ENCODE results near the gene RRP8.

Gene RRP8

GRCh38 chr11:6617315-6617781 is 13.9 kb upstream of the RRP8 start:
- DNase-seq (ENCODE audit: low spot score) = no peak

GRCh38 chr11:6616596-6617250 is 13.3 kb upstream of the RRP8 start:
- DNase-seq (ENCODE audit: low spot score) = no peak

GRCh38 chr11:6615882-6616585 is 12.6 kb upstream of the RRP8 start:
- no peak for DNase-seq (ENCODE audit: low spot score)

GRCh38 chr11:6615046-6615445 is 11.6 kb upstream of the RRP8 start:
- no peak for DNase-seq (ENCODE audit: low spot score)

- no peak for DNase-seq (ENCODE audit: low spot score)
These were observed 11.0 kb upstream of the RRP8 start for GRCh38 chr11:6614446-6614845.

GRCh38 chr11:6613496-6613895 is 10.1 kb upstream of the RRP8 start:
- no peak for DNase-seq (ENCODE audit: low spot score)

GRCh38 chr11:6612213-6613041 is 9.0 kb upstream of the RRP8 start, which contains the start of gene TAF10:
Gene TAF10, minus strand, starts transcription at chr11:6612216. Its CDS starts 27 bp downstream, at chr11:6612189.
- DNase-seq (ENCODE audit: low spot score) = peak; percentile 95

- DNase-seq (ENCODE audit: low spot score) = no peak
These were observed 8.5 kb upstream of the RRP8 start for GRCh38 chr11:6611963-6612212.

- DNase-seq (ENCODE audit: low spot score) = no peak
These were observed 7.9 kb upstream of the RRP8 start for GRCh38 chr11:6611092-6611962.

GRCh38 chr11:6610591-6610990 is 7.2 kb upstream of the RRP8 start:
- no peak for DNase-seq (ENCODE audit: low spot score)

GRCh38 chr11:6609502-6610015 is 6.1 kb upstream of the RRP8 start:
- DNase-seq (ENCODE audit: low spot score) = no peak

GRCh38 chr11:6608726-6609501 is 5.5 kb upstream of the RRP8 start:
- DNase-seq (ENCODE audit: low spot score) = no peak

- no peak for DNase-seq (ENCODE audit: low spot score)
These were observed 4.6 kb upstream of the RRP8 start for GRCh38 chr11:6608011-6608410.

- no peak for DNase-seq (ENCODE audit: low spot score)
These were observed 3.9 kb upstream of the RRP8 start for GRCh38 chr11:6607190-6607795.

- no peak for DNase-seq (ENCODE audit: low spot score)
These were observed 3.2 kb upstream of the RRP8 start for GRCh38 chr11:6606471-6607189.

GRCh38 chr11:6604790-6605189 is 1.4 kb upstream of the RRP8 start:
- no peak for DNase-seq (ENCODE audit: low spot score)

- peak; percentile 53 for DNase-seq (ENCODE audit: low spot score)
These were observed 738 bp upstream of the RRP8 start for GRCh38 chr11:6604081-6604626.

GRCh38 chr11:6602096-6602940 is 1.1 kb downstream of the RRP8 start:
- no peak for DNase-seq (ENCODE audit: low spot score)

GRCh38 chr11:6601041-6601461 is 2.4 kb downstream of the RRP8 start:
- DNase-seq (ENCODE audit: low spot score) = no peak
